Activated T-cell treated with anti-CD3 and anti-CD28 coated beads, Interleukin-2, amount 50 U/mL, for 4 hours (primary cell): ENCODE measurements around the gene NMUR1. TPM values are rescaled to one million over a fixed set of nuclear protein-coding genes. Genes with fewer than 3 reads are reported as not detected.

ENCODE experiments used
- total RNA-seq, 3 donors: library from RNA; stranded (reverse); gene quantifications; one replicate each; pipeline ENCODE4 v1.2.1, GENCODE V29; 2021

The NMUR1 gene
- total RNA-seq, 3 donors from 2014 or later, result 0.08 TPM; not detected in 2

Other genes with a start within 250 kb of the NMUR1 start
- under 1 TPM; 0.24 to 0.46 (median 0.40) TPM for gene B3GNT7, start 134.7 kb downstream of the NMUR1 start, total RNA-seq
- gene NCL, start 66.0 kb downstream of the NMUR1 start, total RNA-seq, result 1,000 to 10,000 TPM; 1,928 to 2,267 (median 2,014) TPM
- gene TEX44, start 62.4 kb upstream of the NMUR1 start, total RNA-seq, result not detected
- 1,000 to 10,000 TPM; 2,248 to 2,672 (median 2,390) TPM for gene PTMA, start 178.1 kb upstream of the NMUR1 start, total RNA-seq